H9 (cell line): Measurements from ENCODE around the gene ASGR2. TPM values are rescaled to one million over a fixed set of nuclear protein-coding genes. Genes with fewer than 3 reads are reported as not detected.

Experiments
- DNase-seq: peaks from one replicate; pipeline ENCODE4 v3.0.0-alpha.2; 2017
- H2AFZ ChIP-seq: one replicate; pipeline ENCODE4 v1.6.1; 2013; ENCODE audit warnings: mild to moderate bottlenecking, low read length, control low read depth, moderate library complexity
- H2AK5ac ChIP-seq: 2 replicates; pipeline ENCODE4 v1.6.1; 2013; ENCODE audit warnings: low read length, control low read depth, mixed read lengths; ENCODE audit not compliant: insufficient read length
- H2BK120ac ChIP-seq: one replicate; pipeline ENCODE4 v1.6.1; 2013; ENCODE audit warnings: low read depth, mild to moderate bottlenecking, low read length, control low read depth, inconsistent platforms; ENCODE audit not compliant: poor library complexity, severe bottlenecking
- H2BK12ac ChIP-seq: 2 replicates; pipeline ENCODE4 v1.6.1; 2013; ENCODE audit warnings: low read length, control low read depth, mixed read lengths, low read depth; ENCODE audit not compliant: insufficient read length
- H2BK15ac ChIP-seq: 2 replicates; pipeline ENCODE4 v1.6.1; 2013; ENCODE audit warnings: low read depth, low read length, control low read depth
- H2BK20ac ChIP-seq: one replicate; pipeline ENCODE4 v1.6.1; 2013; ENCODE audit warnings: low read depth, mild to moderate bottlenecking, low read length, control low read depth, inconsistent platforms; ENCODE audit not compliant: poor library complexity, severe bottlenecking
- H2BK5ac ChIP-seq: 2 replicates; pipeline ENCODE4 v1.6.1; 2013; ENCODE audit warnings: low read length, control low read depth, mixed read lengths; ENCODE audit not compliant: insufficient read length
- H3K14ac ChIP-seq: 2 replicates; pipeline ENCODE4 v1.6.1; 2013; ENCODE audit warnings: low read length, control low read depth; ENCODE audit not compliant: insufficient read depth
- H3K18ac ChIP-seq: 2 replicates; pipeline ENCODE4 v1.6.1; 2013; ENCODE audit warnings: low read depth, mild to moderate bottlenecking, mixed read lengths, low read length, control low read depth; ENCODE audit not compliant: insufficient read length
- H3K23ac ChIP-seq: 2 replicates; pipeline ENCODE4 v1.6.1; 2013; ENCODE audit warnings: low read length, control low read depth, mixed read lengths, low read depth; ENCODE audit not compliant: insufficient read length
- H3K23me2 ChIP-seq: 2 replicates; pipeline ENCODE4 v1.6.1; 2013; ENCODE audit warnings: low read depth, mild to moderate bottlenecking, mixed read lengths, low read length, control low read depth; ENCODE audit not compliant: insufficient read length, poor library complexity, severe bottlenecking
- H3K27ac ChIP-seq: 2 replicates; pipeline ENCODE4 v1.5.1; 2013; ENCODE audit warnings: low read length, control low read depth, mixed read lengths, low read depth; ENCODE audit not compliant: insufficient read length
- H3K27me3 ChIP-seq: 2 replicates; pipeline ENCODE4 v1.6.1; 2013; ENCODE audit warnings: low read length, control low read depth, inconsistent platforms; ENCODE audit not compliant: insufficient read depth
- H3K4ac ChIP-seq: 2 replicates; pipeline ENCODE4 v1.6.1; 2013; ENCODE audit warnings: low read depth, mild to moderate bottlenecking, control low read depth, inconsistent platforms, low read length, moderate library complexity
- H3K4me1 ChIP-seq: 2 replicates; pipeline ENCODE4 v1.6.1; 2013; ENCODE audit warnings: low read length, control low read depth, inconsistent platforms; ENCODE audit not compliant: insufficient read depth
- H3K4me2 ChIP-seq: 2 replicates; pipeline ENCODE4 v1.6.1; 2013; ENCODE audit warnings: low read length, control low read depth, mixed read lengths; ENCODE audit not compliant: insufficient read length, insufficient read depth
- H3K56ac ChIP-seq: 2 replicates; pipeline ENCODE4 v1.6.1; 2013; ENCODE audit warnings: low read depth, mild to moderate bottlenecking, mixed read lengths, low read length, control low read depth; ENCODE audit not compliant: insufficient read length
- H3K79me1 ChIP-seq: 2 replicates; pipeline ENCODE4 v1.6.1; 2013; ENCODE audit warnings: low read depth, mild to moderate bottlenecking, moderate library complexity, low read length, control low read depth, inconsistent platforms; ENCODE audit not compliant: insufficient read depth, poor library complexity, severe bottlenecking
- H3K79me2 ChIP-seq: 2 replicates; pipeline ENCODE4 v1.6.1; 2013; ENCODE audit warnings: low read length, control low read depth, inconsistent platforms; ENCODE audit not compliant: insufficient read depth
- H3K9ac ChIP-seq: 2 replicates; pipeline ENCODE4 v1.6.1; 2013; ENCODE audit warnings: low read length, control low read depth, mixed read lengths; ENCODE audit not compliant: insufficient read length; ENCODE audit errors: extremely low read depth
- H3K9me3 ChIP-seq: one replicate; pipeline ENCODE4 v1.6.1; 2013; ENCODE audit warnings: low read depth, low read length, inconsistent platforms; ENCODE audit not compliant: control insufficient read depth
- H3T11ph ChIP-seq: one replicate; pipeline ENCODE4 v1.6.1; 2013; ENCODE audit warnings: mild to moderate bottlenecking, low read length, control low read depth, inconsistent platforms
- H4K20me1 ChIP-seq: one replicate; pipeline ENCODE4 v1.6.1; 2013; ENCODE audit not compliant: control insufficient read depth, insufficient read length, insufficient read depth
- H4K5ac ChIP-seq: 2 replicates; pipeline ENCODE4 v1.6.1; 2013; ENCODE audit warnings: low read depth, mild to moderate bottlenecking, mixed read lengths, low read length, control low read depth; ENCODE audit not compliant: insufficient read length
- H4K8ac ChIP-seq: replicated peaks from 2 replicates; pipeline ENCODE4 v1.6.1; 2013; ENCODE audit warnings: low read length, control low read depth, mixed read lengths, low read depth; ENCODE audit not compliant: insufficient read length
- H4K91ac ChIP-seq: 2 replicates; pipeline ENCODE4 v1.6.1; 2013; ENCODE audit warnings: low read depth, mild to moderate bottlenecking, moderate library complexity, mixed read lengths, low read length, control low read depth; ENCODE audit not compliant: insufficient read length
- H3K27ac Mint-ChIP-seq, 3 experiments: 2 replicates in 2 of 3; 3 replicates in 1 of 3; pipeline ENCODE4 v1.8.0; 2020 to 2021; ENCODE audit warnings: mixed read lengths in 3 of 3, mild to moderate bottlenecking in 1 of 3, moderate library complexity in 1 of 3
- H3K27me3 Mint-ChIP-seq: 2 replicates; pipeline ENCODE4 v1.8.0; 2021; ENCODE audit warnings: low read depth, mild to moderate bottlenecking, moderate library complexity, mixed read lengths
- H3K36me3 Mint-ChIP-seq, 3 experiments: 2 replicates in 2 of 3; 3 replicates in 1 of 3; pipeline ENCODE4 v1.8.0; 2020 to 2021; ENCODE audit warnings: low read depth in 3 of 3, mixed read lengths in 3 of 3; ENCODE audit not compliant: insufficient read depth in 1 of 3
- H3K4me1 Mint-ChIP-seq, 2 experiments: 2 replicates each; pipeline ENCODE4 v1.8.0; 2020; ENCODE audit warnings: mixed read lengths in 2 of 2
- H3K4me3 Mint-ChIP-seq, 2 experiments: 2 replicates in 1 of 2; 3 replicates in 1 of 2; pipeline ENCODE4 v1.8.0; 2020 to 2021; ENCODE audit warnings: mild to moderate bottlenecking in 2 of 2, mixed read lengths in 2 of 2, moderate library complexity in 1 of 2
- H3K9me3 Mint-ChIP-seq, 2 experiments: 2 replicates in 1 of 2; 3 replicates in 1 of 2; pipeline ENCODE4 v1.8.0; 2020; ENCODE audit warnings: mild to moderate bottlenecking in 2 of 2, mixed read lengths in 2 of 2, moderate library complexity in 1 of 2
- CTCF ChIP-seq: fragments of 200-600 bp; sonication (generic); conservative IDR thresholded peaks from 3 replicates; pipeline ENCODE4 v1.8.0; 2021; ENCODE audit warnings: antibody characterized with exemption, mild to moderate bottlenecking
- WGBS: extraction: QIAGEN DNeasy Blood & Tissue Kit; methylation state at CpG from one replicate; pipeline ENCODE4 v1.1.7; 2013; ENCODE audit warnings: missing lambda C conversion rate, low lambda C conversion rate, mixed read lengths; ENCODE audit not compliant: insufficient read length; ENCODE audit errors: extremely low coverage; 5-methylcytosine and 5-hydroxymethylcytosine counted together
- total RNA-seq: library from RNA; stranded (reverse); gene quantifications from 2 replicates; pipeline ENCODE4 v1.2.1, GENCODE V29; 2021

ASGR2 gene
- total RNA-seq, 1 experiment from 2014 or later = not detected

- Histone ChIP-seq H3K4ac (no peak overlapping the region), H2AK5ac (no peak overlapping the region), H2BK12ac (no peak overlapping the region), H3K27me3 (no peaks in the 10 kb centered on the region), H3K79me2 (no peaks in the 10 kb centered on the region), H2BK20ac (no peak overlapping the region), H3K4me2 (no peak overlapping the region), H2AFZ (no peak overlapping the region), H4K8ac (no peak overlapping the region), H3K23me2 (no peaks in the 10 kb centered on the region), H3K4me1 (no peaks in the 10 kb centered on the region), H4K5ac (no peak overlapping the region), H2BK5ac (no peak overlapping the region), H3T11ph (no peak overlapping the region), H2BK15ac (no peak overlapping the region), H3K56ac (no peak overlapping the region), H2BK120ac (no peak overlapping the region), H3K9ac (no peak overlapping the region), H3K23ac (no peak overlapping the region), H3K18ac (no peak overlapping the region), H3K9me3 (no peaks in the 10 kb centered on the region), H4K20me1 (no peaks in the 10 kb centered on the region), H4K91ac (no peak overlapping the region), H3K14ac (no peak overlapping the region), H3K27ac (no peak overlapping the region), H3K79me1 (no peaks in the 10 kb centered on the region)
- DNase-seq = no peak
- Mint-ChIP-seq H3K4me1 (peaks cover 3 to 4% of the 10 kb centered on the region in 2 experiments; a peak in 3 of 4 replicates), H3K9me3 (peaks cover 28 to 30% of the 10 kb centered on the region in 2 experiments), H3K36me3 (peaks cover 4 to 10% (median 6%) of the 10 kb centered on the region in 3 experiments; a peak in 5 of 7 replicates), H3K27me3 (peaks cover 58% of the 10 kb centered on the region), H3K4me3 (no peak overlapping the region; a peak in 1 of 5 replicates), H3K27ac (no peak overlapping the region)
- WGBS = no CpG with 5 or more reads among the region's 1 CpG
- TF ChIP-seq CTCF = no peak
These were observed 47.4 kb downstream of the ASGR2 start for GRCh38 chr17:7067198-7067597.
